ENCODE results near the gene AMH. TPM values are rescaled to one million over a fixed set of nuclear protein-coding genes. Genes with fewer than 3 reads are reported as not detected.

AMH gene
- total and polyA plus RNA-seq, 2 of the 4 experiments (the other 2 are of a cell fraction): 0.86 TPM; not detected in 1

GRCh38 chr19:2242816-2243215 is 6.3 kb upstream of the AMH start:
- POLR2A ChIA-PET (ENCODE audit: unreplicated experiment): no interaction called here

More at GRCh38 chr19:2242816-2243215, 6.3 kb upstream of the AMH start:
- H3K9ac ChIP-seq (ENCODE audit: low read depth, low read length): no peak overlapping the region
- no peak overlapping the region for H4K91ac ChIP-seq (ENCODE audit: insufficient read depth, low read depth, low read length)
- peaks cover 4 to 60% of the 10 kb centered on the region in 2 experiments; a peak in 2 of 4 replicates for H3K79me1 ChIP-seq (ENCODE audit: low read depth in 1 of 2, low read length in 2 of 2)
- no peak overlapping the region for H2BK120ac ChIP-seq (ENCODE audit: low read depth, low read length)
- CTCF ChIA-PET: no interaction called here
- BruUV-seq (replicated peaks): no TSS peak
- no peak overlapping the region for H4K8ac ChIP-seq (ENCODE audit: low read depth in 2 of 2, low read length in 2 of 2)
- H3K36me3 ChIP-seq (ENCODE audit: control insufficient read depth, insufficient read depth, low read length): peaks cover 51% of the 10 kb centered on the region
- peaks cover 14% of the 10 kb centered on the region for H3K4me1 ChIP-seq (ENCODE audit: control insufficient read depth, insufficient read depth, low read length)
- no peak for DNase-seq
- H3K14ac ChIP-seq (replicated peaks; ENCODE audit: low read depth, low read length): no peak overlapping the region
- H3K56ac ChIP-seq (ENCODE audit: extremely low read depth, insufficient read depth, low read length): no peak overlapping the region
- no peak overlapping the region for H2BK5ac ChIP-seq (ENCODE audit: low read depth, low read length, poor library complexity, severe bottlenecking)
- dilution Hi-C loops (cut with HindIII; ENCODE audit: low sequenced_read_pairs, unreplicated experiment): no loop called here
- no peak overlapping the region for H2AK5ac ChIP-seq (ENCODE audit: low read depth, low read length)
- no peak overlapping the region for H3K4me3 ChIP-seq (ENCODE audit: insufficient read depth, low read depth, low read length)
- ATAC-seq (ENCODE audit: low read depth): no peak
- intact Hi-C loops (cut with micrococcal nuclease): no loop called here
- no peak overlapping the region for H3K18ac ChIP-seq (ENCODE audit: low read depth, low read length)
- TF ChIP-seq MAZ (IDR thresholded peaks at IDR 0.05; ENCODE audit: borderline replicate concordance, low read depth, low read length) (no peak), MAFK (IDR thresholded peaks at IDR 0.05; ENCODE audit: low read depth, low read length) (no peak), BHLHE40 (IDR thresholded peaks at IDR 0.05; ENCODE audit: low read depth, low read length) (no peak), ELK1 (IDR thresholded peaks at IDR 0.05; ENCODE audit: borderline replicate concordance, low read depth, low read length) (no peak), MXI1 (IDR thresholded peaks at IDR 0.05; ENCODE audit: borderline replicate concordance, low read depth, low read length) (no peak), RFX5 (IDR thresholded peaks at IDR 0.05; ENCODE audit: low read depth, low read length) (no peak), POLR2A (IDR thresholded peaks at IDR 0.05; ENCODE audit: low read depth, low read length) (no peak), RAD21 (IDR thresholded peaks at IDR 0.05; ENCODE audit: low read length) (no peak), NFE2L2 (IDR thresholded peaks at IDR 0.05; ENCODE audit: low read depth, low read length) (no peak), FOS (IDR thresholded peaks at IDR 0.05; ENCODE audit: low read depth, low read length) (no peak), RCOR1 (IDR thresholded peaks at IDR 0.05; ENCODE audit: insufficient replicate concordance, low read length) (no peak), CEBPB (IDR thresholded peaks at IDR 0.05; ENCODE audit: low read depth, low read length) (no peak), USF2 (IDR thresholded peaks at IDR 0.05; ENCODE audit: low read depth, low read length) (no peak)
- in situ Hi-C loops (cut with MboI; ENCODE audit: low sequenced_read_pairs): no loop called here
- H2BK20ac ChIP-seq (ENCODE audit: low read depth, low read length): no peak overlapping the region
- no peak overlapping the region for H3K27ac ChIP-seq (ENCODE audit: insufficient read depth, low read length)
- H2AFZ ChIP-seq (replicated peaks; ENCODE audit: low read length, poor library complexity): no peak overlapping the region
- H4K5ac ChIP-seq (ENCODE audit: low read depth, low read length): no peak overlapping the region
- 90% methylated on average over 5 of the region's 8 CpGs; no CpG with 5 or more reads in 1 of the 2 experiments for WGBS, 2 experiments (ENCODE audit: extremely low coverage in 2 of 2, insufficient read length in 1 of 2)
- H3K9me3 ChIP-seq (ENCODE audit: control insufficient read depth, insufficient read depth, low read length): no peaks in the 10 kb centered on the region
- no peaks in the 10 kb centered on the region for H3K27me3 ChIP-seq (ENCODE audit: control insufficient read depth, insufficient read depth, low read length)
- H2AK9ac ChIP-seq (replicated peaks; ENCODE audit: low read depth, low read length, poor library complexity): no peak overlapping the region
- peaks cover 8% of the 10 kb centered on the region for H3K9me1 ChIP-seq (ENCODE audit: insufficient read depth, low read length)
- H3K23ac ChIP-seq (ENCODE audit: low read depth, low read length): no peak overlapping the region
- no peak overlapping the region for H2BK15ac ChIP-seq (ENCODE audit: low read depth, low read length)
- H3K4ac ChIP-seq (ENCODE audit: low read depth, low read length): no peak overlapping the region
- H3K4me2 ChIP-seq (ENCODE audit: low read depth, low read length): no peak overlapping the region
- H4K20me1 ChIP-seq (ENCODE audit: insufficient read depth, low read length): peaks cover 88% of the 10 kb centered on the region

All from IMR-90 (cell line).